ENCODE data around the gene TXNDC2. TPM values are rescaled to one million over a fixed set of nuclear protein-coding genes. Genes with fewer than 3 reads are reported as not detected.

TXNDC2 gene
- total RNA-seq (2022; extraction: Qiagen RNA extraction) = 0.06 to 0.45 TPM (median 0.19 TPM) in 5 replicates

GRCh38 chr18:9885170-9886004 is at the start of gene TXNDC2:
Gene TXNDC2, plus strand, starts transcription at chr18:9885973. Its CDS starts 708 bp downstream, at chr18:9886681.

GRCh38 chr18:9913526-9914333 is 28.0 kb downstream of the TXNDC2 start, which contains the start of gene VAPA:
Gene VAPA, plus strand, starts transcription at chr18:9914016. Its CDS starts 241 bp downstream, at chr18:9914257.

Other genes with a start within 250 kb of the TXNDC2 start
- gene RAB31, start 177.7 kb upstream of the TXNDC2 start, total RNA-seq (2022; extraction: Qiagen RNA extraction) = 18.1 to 24.3 TPM (median 22.0 TPM) in 5 replicates
- 150 to 188 TPM (median 162 TPM) in 5 replicates for gene VAPA, start 28.0 kb downstream of the TXNDC2 start, total RNA-seq (2022; extraction: Qiagen RNA extraction)